Measurements from ENCODE around the gene CCDC102A.

GRCh38 chr16:57516773-57517172, 19.6 kb downstream of the CCDC102A start:
- TF ChIP-seq, protein P1, sequence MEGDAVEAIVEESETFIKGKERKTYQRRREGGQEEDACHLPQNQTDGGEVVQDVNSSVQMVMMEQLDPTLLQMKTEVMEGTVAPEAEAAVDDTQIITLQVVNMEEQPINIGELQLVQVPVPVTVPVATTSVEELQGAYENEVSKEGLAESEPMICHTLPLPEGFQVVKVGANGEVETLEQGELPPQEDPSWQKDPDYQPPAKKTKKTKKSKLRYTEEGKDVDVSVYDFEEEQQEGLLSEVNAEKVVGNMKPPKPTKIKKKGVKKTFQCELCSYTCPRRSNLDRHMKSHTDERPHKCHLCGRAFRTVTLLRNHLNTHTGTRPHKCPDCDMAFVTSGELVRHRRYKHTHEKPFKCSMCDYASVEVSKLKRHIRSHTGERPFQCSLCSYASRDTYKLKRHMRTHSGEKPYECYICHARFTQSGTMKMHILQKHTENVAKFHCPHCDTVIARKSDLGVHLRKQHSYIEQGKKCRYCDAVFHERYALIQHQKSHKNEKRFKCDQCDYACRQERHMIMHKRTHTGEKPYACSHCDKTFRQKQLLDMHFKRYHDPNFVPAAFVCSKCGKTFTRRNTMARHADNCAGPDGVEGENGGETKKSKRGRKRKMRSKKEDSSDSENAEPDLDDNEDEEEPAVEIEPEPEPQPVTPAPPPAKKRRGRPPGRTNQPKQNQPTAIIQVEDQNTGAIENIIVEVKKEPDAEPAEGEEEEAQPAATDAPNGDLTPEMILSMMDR (conservative IDR thresholded peaks at IDR 0.05): no peak
- no peak for TF ChIP-seq EZH2 (IDR thresholded peaks at IDR 0.05; ENCODE audit: low read depth)
